WTC11 (cell line): ENCODE measurements around the gene TMEM169. TPM values are rescaled to one million over a fixed set of nuclear protein-coding genes. Genes with fewer than 3 reads are reported as not detected.

Experiments used
- CBFB ChIP-seq: sonication (generic); formaldehyde crosslinking; IDR thresholded peaks from 2 replicates; pipeline ENCODE4 v1.8.1; 2022; ENCODE audit warnings: mild to moderate bottlenecking, low read depth, missing genetic modification reagents
- CREB1 ChIP-seq: sonication (generic); formaldehyde crosslinking; IDR thresholded peaks from 2 replicates; pipeline ENCODE4 v1.8.0; 2023; ENCODE audit warnings: mild to moderate bottlenecking, missing genetic modification reagents
- GRHL2 ChIP-seq: fragments of 250-450 bp; sonication (Bioruptor Pico); IDR thresholded peaks from 2 replicates; pipeline ENCODE4 v1.8.0; 2022; ENCODE audit warnings: mild to moderate bottlenecking, moderate library complexity; ENCODE audit not compliant: insufficient replicate concordance, severe bottlenecking
- MYBL2 ChIP-seq: sonication (generic); formaldehyde crosslinking; IDR thresholded peaks from 2 replicates; pipeline ENCODE4 v1.8.1; 2023; ENCODE audit warnings: mild to moderate bottlenecking, moderate library complexity, missing genetic modification reagents
- NR2C2 ChIP-seq: sonication (generic); formaldehyde crosslinking; IDR thresholded peaks from 2 replicates; pipeline ENCODE4 v1.8.0; 2022; ENCODE audit warnings: mild to moderate bottlenecking, missing genetic modification reagents
- TEAD1 ChIP-seq: sonication (generic); formaldehyde crosslinking; IDR thresholded peaks from 2 replicates; pipeline ENCODE4 v1.8.0; 2022; ENCODE audit warnings: mild to moderate bottlenecking, missing genetic modification reagents
- ZNF138 ChIP-seq: sonication (generic); formaldehyde crosslinking; conservative IDR thresholded peaks from 2 replicates; pipeline ENCODE4 v1.8.1; 2022; ENCODE audit warnings: mild to moderate bottlenecking, moderate library complexity, missing genetic modification reagents
- ZNF219 ChIP-seq: sonication (generic); formaldehyde crosslinking; IDR thresholded peaks from 2 replicates; pipeline ENCODE4 v1.8.0; 2023; ENCODE audit warnings: missing genetic modification reagents, mild to moderate bottlenecking, borderline replicate concordance
- ZNF232 ChIP-seq: sonication (generic); formaldehyde crosslinking; IDR thresholded peaks from 2 replicates; pipeline ENCODE4 v1.8.0; 2022; ENCODE audit warnings: mild to moderate bottlenecking, missing genetic modification reagents
- ZNF317 ChIP-seq: sonication (generic); formaldehyde crosslinking; IDR thresholded peaks from 2 replicates; pipeline ENCODE4 v1.8.1; 2023; ENCODE audit warnings: low read depth, mild to moderate bottlenecking, moderate library complexity, missing genetic modification reagents, borderline replicate concordance
- ZNF396 ChIP-seq: fragments of 250-450 bp; sonication (Bioruptor Pico); IDR thresholded peaks from 2 replicates; pipeline ENCODE4 v1.8.0; 2021; ENCODE audit warnings: mild to moderate bottlenecking, moderate library complexity, borderline replicate concordance
- ZNF671 ChIP-seq: fragments of 250-450 bp; sonication (Bioruptor Pico); IDR thresholded peaks from 2 replicates; pipeline ENCODE4 v1.8.0; 2021; ENCODE audit warnings: mild to moderate bottlenecking
- total RNA-seq: library from RNA; stranded (reverse); gene quantifications from 3 replicates; pipeline ENCODE4 v1.2.3, GENCODE V29; 2021
- TF ChIP-seq, protein P1 (sequence below): sonication (generic); formaldehyde crosslinking; IDR thresholded peaks from 2 replicates; pipeline ENCODE4 v1.8.1; 2022; ENCODE audit warnings: mild to moderate bottlenecking, missing genetic modification reagents, moderate library complexity, borderline replicate concordance
- TF ChIP-seq, protein P2 (sequence below): fragments of 250-450 bp; sonication (Bioruptor Pico); conservative IDR thresholded peaks from 2 replicates; pipeline ENCODE4 v1.9.0; 2021; ENCODE audit warnings: mild to moderate bottlenecking
- TF ChIP-seq, protein P3 (sequence below): sonication (generic); formaldehyde crosslinking; IDR thresholded peaks from 2 replicates; pipeline ENCODE4 v1.8.1; 2023; ENCODE audit warnings: mild to moderate bottlenecking, missing genetic modification reagents, borderline replicate concordance
- TF ChIP-seq, protein P4 (sequence below): sonication (generic); formaldehyde crosslinking; IDR thresholded peaks from 2 replicates; pipeline ENCODE4 v1.8.0; 2023; ENCODE audit warnings: missing genetic modification reagents, mild to moderate bottlenecking, borderline replicate concordance
- TF ChIP-seq, protein P5 (sequence below): sonication (generic); formaldehyde crosslinking; IDR thresholded peaks from 2 replicates; pipeline ENCODE4 v1.8.0; 2023; ENCODE audit warnings: mild to moderate bottlenecking, missing genetic modification reagents
- TF ChIP-seq, protein P6 (sequence below): sonication (generic); formaldehyde crosslinking; IDR thresholded peaks from 2 replicates; pipeline ENCODE4 v1.8.1; 2023; ENCODE audit warnings: mild to moderate bottlenecking, missing genetic modification reagents, moderate library complexity
- TF ChIP-seq, protein P7 (sequence below): fragments of 250-450 bp; sonication (Bioruptor Pico); IDR thresholded peaks from 2 replicates; pipeline ENCODE4 v1.8.0; 2021; ENCODE audit warnings: mild to moderate bottlenecking
- TF ChIP-seq, protein P8 (sequence below): sonication (generic); formaldehyde crosslinking; IDR thresholded peaks from 2 replicates; pipeline ENCODE4 v1.8.1; 2022; ENCODE audit warnings: mild to moderate bottlenecking, moderate library complexity, missing genetic modification reagents

The TMEM169 gene
- total RNA-seq, 1 experiment from 2014 or later = 1.8 TPM

DNA sequence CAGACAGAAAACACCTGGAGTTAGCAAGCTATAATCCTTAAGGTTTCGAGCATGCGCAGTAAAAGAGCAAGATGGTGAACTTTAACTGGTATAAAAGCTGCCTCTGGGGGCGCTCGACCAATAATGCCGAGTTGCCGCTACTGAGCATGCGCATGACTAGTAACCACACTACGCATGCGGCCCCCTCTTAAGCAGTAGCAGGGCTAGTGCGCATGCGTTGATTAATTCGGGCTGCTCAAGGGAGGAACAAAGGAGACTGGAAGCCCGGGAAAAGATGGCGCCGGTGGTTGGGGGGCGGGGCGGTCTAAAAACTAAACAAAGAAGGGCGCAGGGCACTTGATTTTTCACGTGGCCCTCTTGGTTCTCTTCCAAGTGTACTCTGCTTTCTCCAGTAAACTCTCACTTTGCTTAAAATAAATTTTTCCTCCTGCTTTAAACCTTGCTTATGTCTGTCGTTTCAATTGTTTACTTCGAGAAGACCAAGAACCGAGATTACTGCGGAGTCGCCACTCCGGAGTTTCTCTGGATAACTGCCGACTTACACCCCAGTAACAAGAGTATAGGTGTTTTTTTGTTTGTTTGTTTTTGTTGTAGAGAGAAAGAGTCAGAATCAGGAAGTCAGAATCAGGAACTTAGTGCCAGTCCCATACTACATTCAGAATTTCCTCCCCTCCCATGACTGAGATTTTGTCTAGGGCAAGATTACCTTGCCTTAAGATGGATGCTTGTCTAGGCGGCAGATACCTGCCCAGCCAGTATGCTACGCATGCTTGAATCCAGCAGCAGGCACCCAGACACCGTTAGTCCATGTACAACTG is 33.2 kb downstream of the TMEM169 start (continued):
- TF ChIP-seq, protein P1, sequence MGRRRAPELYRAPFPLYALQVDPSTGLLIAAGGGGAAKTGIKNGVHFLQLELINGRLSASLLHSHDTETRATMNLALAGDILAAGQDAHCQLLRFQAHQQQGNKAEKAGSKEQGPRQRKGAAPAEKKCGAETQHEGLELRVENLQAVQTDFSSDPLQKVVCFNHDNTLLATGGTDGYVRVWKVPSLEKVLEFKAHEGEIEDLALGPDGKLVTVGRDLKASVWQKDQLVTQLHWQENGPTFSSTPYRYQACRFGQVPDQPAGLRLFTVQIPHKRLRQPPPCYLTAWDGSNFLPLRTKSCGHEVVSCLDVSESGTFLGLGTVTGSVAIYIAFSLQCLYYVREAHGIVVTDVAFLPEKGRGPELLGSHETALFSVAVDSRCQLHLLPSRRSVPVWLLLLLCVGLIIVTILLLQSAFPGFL (CRISPR knock-in tag) = no peak
- no peak for TF ChIP-seq ZNF317
- TF ChIP-seq, protein P2, sequence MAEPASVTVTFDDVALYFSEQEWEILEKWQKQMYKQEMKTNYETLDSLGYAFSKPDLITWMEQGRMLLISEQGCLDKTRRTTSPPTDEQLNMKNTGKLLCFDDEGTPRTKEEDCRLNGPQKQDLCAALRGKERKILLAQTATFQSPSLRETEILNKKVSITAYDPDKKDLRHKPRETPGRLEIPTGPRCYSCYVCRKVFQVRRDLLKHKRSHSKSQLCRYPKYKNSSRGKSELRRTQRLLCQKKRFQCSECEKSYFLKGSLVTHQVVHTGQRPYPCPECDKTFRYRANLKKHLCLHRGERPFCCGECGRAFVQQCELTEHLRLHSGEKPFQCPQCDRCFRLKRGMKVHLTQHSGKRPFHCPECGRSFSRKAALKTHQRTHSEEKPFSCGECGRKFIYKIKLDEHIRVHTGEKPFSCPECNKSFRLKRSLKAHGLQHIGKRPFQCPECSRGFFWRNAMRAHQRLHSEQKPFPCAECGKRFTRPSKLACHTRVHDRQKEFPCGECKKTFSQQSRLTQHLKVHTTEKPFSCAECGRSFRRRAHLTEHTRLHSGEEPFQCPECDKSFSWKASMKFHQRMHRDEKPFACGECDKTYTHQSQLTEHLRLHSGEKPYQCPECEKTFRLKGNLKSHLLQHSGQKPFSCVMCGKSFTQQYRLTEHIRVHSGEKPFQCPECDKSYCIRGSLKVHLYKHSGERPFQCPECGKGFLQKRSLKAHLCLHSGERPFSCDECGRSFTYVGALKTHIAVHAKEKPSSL (CRISPR knock-in tag) = peak; percentile 65
- TF ChIP-seq, protein P3, sequence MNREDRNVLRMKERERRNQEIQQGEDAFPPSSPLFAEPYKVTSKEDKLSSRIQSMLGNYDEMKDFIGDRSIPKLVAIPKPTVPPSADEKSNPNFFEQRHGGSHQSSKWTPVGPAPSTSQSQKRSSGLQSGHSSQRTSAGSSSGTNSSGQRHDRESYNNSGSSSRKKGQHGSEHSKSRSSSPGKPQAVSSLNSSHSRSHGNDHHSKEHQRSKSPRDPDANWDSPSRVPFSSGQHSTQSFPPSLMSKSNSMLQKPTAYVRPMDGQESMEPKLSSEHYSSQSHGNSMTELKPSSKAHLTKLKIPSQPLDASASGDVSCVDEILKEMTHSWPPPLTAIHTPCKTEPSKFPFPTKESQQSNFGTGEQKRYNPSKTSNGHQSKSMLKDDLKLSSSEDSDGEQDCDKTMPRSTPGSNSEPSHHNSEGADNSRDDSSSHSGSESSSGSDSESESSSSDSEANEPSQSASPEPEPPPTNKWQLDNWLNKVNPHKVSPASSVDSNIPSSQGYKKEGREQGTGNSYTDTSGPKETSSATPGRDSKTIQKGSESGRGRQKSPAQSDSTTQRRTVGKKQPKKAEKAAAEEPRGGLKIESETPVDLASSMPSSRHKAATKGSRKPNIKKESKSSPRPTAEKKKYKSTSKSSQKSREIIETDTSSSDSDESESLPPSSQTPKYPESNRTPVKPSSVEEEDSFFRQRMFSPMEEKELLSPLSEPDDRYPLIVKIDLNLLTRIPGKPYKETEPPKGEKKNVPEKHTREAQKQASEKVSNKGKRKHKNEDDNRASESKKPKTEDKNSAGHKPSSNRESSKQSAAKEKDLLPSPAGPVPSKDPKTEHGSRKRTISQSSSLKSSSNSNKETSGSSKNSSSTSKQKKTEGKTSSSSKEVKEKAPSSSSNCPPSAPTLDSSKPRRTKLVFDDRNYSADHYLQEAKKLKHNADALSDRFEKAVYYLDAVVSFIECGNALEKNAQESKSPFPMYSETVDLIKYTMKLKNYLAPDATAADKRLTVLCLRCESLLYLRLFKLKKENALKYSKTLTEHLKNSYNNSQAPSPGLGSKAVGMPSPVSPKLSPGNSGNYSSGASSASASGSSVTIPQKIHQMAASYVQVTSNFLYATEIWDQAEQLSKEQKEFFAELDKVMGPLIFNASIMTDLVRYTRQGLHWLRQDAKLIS (CRISPR knock-in tag) = 0 out of 2 replicates have a peak, but pooled peaks have one; percentile 8
- no peak for TF ChIP-seq ZNF232
- TF ChIP-seq, protein P4, sequence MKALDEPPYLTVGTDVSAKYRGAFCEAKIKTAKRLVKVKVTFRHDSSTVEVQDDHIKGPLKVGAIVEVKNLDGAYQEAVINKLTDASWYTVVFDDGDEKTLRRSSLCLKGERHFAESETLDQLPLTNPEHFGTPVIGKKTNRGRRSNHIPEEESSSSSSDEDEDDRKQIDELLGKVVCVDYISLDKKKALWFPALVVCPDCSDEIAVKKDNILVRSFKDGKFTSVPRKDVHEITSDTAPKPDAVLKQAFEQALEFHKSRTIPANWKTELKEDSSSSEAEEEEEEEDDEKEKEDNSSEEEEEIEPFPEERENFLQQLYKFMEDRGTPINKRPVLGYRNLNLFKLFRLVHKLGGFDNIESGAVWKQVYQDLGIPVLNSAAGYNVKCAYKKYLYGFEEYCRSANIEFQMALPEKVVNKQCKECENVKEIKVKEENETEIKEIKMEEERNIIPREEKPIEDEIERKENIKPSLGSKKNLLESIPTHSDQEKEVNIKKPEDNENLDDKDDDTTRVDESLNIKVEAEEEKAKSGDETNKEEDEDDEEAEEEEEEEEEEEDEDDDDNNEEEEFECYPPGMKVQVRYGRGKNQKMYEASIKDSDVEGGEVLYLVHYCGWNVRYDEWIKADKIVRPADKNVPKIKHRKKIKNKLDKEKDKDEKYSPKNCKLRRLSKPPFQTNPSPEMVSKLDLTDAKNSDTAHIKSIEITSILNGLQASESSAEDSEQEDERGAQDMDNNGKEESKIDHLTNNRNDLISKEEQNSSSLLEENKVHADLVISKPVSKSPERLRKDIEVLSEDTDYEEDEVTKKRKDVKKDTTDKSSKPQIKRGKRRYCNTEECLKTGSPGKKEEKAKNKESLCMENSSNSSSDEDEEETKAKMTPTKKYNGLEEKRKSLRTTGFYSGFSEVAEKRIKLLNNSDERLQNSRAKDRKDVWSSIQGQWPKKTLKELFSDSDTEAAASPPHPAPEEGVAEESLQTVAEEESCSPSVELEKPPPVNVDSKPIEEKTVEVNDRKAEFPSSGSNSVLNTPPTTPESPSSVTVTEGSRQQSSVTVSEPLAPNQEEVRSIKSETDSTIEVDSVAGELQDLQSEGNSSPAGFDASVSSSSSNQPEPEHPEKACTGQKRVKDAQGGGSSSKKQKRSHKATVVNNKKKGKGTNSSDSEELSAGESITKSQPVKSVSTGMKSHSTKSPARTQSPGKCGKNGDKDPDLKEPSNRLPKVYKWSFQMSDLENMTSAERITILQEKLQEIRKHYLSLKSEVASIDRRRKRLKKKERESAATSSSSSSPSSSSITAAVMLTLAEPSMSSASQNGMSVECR (CRISPR knock-in tag) = no peak
- TF ChIP-seq CREB1 (CRISPR knock-in tag) = no peak
- TF ChIP-seq, protein P5, sequence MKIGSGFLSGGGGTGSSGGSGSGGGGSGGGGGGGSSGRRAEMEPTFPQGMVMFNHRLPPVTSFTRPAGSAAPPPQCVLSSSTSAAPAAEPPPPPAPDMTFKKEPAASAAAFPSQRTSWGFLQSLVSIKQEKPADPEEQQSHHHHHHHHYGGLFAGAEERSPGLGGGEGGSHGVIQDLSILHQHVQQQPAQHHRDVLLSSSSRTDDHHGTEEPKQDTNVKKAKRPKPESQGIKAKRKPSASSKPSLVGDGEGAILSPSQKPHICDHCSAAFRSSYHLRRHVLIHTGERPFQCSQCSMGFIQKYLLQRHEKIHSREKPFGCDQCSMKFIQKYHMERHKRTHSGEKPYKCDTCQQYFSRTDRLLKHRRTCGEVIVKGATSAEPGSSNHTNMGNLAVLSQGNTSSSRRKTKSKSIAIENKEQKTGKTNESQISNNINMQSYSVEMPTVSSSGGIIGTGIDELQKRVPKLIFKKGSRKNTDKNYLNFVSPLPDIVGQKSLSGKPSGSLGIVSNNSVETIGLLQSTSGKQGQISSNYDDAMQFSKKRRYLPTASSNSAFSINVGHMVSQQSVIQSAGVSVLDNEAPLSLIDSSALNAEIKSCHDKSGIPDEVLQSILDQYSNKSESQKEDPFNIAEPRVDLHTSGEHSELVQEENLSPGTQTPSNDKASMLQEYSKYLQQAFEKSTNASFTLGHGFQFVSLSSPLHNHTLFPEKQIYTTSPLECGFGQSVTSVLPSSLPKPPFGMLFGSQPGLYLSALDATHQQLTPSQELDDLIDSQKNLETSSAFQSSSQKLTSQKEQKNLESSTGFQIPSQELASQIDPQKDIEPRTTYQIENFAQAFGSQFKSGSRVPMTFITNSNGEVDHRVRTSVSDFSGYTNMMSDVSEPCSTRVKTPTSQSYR = no peak
- TF ChIP-seq ZNF219 = no peak
- TF ChIP-seq NR2C2 (CRISPR knock-in tag) = no peak
- no peak for TF ChIP-seq MYBL2 (CRISPR knock-in tag)
- no peak for TF ChIP-seq CBFB (CRISPR knock-in tag)
- TF ChIP-seq, protein P6, sequence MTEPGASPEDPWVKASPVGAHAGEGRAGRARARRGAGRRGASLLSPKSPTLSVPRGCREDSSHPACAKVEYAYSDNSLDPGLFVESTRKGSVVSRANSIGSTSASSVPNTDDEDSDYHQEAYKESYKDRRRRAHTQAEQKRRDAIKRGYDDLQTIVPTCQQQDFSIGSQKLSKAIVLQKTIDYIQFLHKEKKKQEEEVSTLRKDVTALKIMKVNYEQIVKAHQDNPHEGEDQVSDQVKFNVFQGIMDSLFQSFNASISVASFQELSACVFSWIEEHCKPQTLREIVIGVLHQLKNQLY = no peak
- TF ChIP-seq ZNF138 = no peak
- TF ChIP-seq GRHL2 (CRISPR knock-in tag) = no peak
- TF ChIP-seq ZNF396 (CRISPR knock-in tag) = no peak
- TF ChIP-seq, protein P7, sequence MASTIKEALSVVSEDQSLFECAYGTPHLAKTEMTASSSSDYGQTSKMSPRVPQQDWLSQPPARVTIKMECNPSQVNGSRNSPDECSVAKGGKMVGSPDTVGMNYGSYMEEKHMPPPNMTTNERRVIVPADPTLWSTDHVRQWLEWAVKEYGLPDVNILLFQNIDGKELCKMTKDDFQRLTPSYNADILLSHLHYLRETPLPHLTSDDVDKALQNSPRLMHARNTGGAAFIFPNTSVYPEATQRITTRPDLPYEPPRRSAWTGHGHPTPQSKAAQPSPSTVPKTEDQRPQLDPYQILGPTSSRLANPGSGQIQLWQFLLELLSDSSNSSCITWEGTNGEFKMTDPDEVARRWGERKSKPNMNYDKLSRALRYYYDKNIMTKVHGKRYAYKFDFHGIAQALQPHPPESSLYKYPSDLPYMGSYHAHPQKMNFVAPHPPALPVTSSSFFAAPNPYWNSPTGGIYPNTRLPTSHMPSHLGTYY (CRISPR knock-in tag) = peak; percentile 83
- TF ChIP-seq, protein P8, sequence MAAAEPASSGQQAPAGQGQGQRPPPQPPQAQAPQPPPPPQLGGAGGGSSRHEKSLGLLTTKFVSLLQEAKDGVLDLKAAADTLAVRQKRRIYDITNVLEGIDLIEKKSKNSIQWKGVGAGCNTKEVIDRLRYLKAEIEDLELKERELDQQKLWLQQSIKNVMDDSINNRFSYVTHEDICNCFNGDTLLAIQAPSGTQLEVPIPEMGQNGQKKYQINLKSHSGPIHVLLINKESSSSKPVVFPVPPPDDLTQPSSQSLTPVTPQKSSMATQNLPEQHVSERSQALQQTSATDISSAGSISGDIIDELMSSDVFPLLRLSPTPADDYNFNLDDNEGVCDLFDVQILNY (CRISPR knock-in tag) = peak; percentile 56; the same call in 1 of the 2 replicates
- no peak for TF ChIP-seq TEAD1 (CRISPR knock-in tag)
- no peak; the same call in 1 of the 2 replicates for TF ChIP-seq ZNF671 (CRISPR knock-in tag)
